ENCODE data around the gene SPDYE16.
"Not testable (repeated sequence)": the region's sequence is repeated elsewhere in the genome, so short reads cannot be mapped to it uniquely, and the experiment has no call there.

Gene SPDYE16

GRCh38 chr7:76497918-76498582 is 45.0 kb downstream of the SPDYE16 start:
- not testable (repeated sequence) for DNase-seq (ENCODE audit: low spot score)

DNA sequence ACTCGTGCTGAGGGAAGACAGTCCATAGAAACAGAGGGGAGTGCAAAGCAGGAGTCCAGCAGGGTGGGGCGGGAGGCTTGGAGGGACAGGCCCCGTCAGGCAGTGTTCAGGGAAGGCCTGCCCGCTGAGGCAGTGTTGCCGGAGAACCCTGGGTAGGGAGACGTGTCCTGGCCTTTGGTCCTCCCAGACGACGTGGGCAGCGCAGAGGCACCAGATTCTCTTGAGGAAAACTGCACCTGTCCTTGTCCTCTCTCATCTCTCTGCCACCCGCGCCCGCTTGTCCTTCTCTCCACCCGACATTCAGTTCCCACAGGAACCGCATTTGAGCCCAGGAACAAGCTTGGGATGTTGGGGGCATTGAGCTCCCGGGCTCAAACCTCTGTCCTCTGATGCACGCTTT is 47.4 kb downstream of the SPDYE16 start:
- not testable (repeated sequence) for DNase-seq (ENCODE audit: low spot score)

DNA sequence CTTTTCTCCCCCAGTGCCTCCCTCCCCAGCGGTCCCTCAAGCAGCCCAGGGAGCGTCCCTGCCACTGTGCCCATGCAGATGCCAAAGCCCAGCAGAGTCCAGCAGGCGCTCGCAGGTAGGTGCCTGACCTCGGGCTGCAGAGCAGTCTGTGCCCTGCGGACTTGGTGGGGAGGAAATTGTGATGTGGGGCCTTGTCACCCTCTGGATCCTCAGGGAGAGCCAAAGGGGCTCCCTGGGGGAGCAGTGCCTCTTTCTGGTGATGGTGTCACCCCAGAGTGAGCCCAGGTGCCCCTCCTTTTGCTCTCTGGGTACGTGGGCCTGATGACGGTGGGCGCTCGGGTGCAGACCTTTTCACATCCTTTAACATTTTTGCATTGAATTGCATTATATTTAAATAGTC is 51.0 kb downstream of the SPDYE16 start:
- not testable (repeated sequence) for DNase-seq (ENCODE audit: low spot score)

GRCh38 chr7:76487969-76488368 is 55.1 kb downstream of the SPDYE16 start:
- DNase-seq (ENCODE audit: low spot score): not testable (repeated sequence)

- DNase-seq (ENCODE audit: low spot score): not testable (repeated sequence)
Observed at GRCh38 chr7:76486618-76487017, 56.5 kb downstream of the SPDYE16 start.

- not testable (repeated sequence) for DNase-seq (ENCODE audit: low spot score)
Observed at GRCh38 chr7:76485822-76486610, 57.1 kb downstream of the SPDYE16 start.

- not testable (repeated sequence) for DNase-seq (ENCODE audit: low spot score)
Observed at GRCh38 chr7:76484456-76484855, 58.6 kb downstream of the SPDYE16 start.

DNA sequence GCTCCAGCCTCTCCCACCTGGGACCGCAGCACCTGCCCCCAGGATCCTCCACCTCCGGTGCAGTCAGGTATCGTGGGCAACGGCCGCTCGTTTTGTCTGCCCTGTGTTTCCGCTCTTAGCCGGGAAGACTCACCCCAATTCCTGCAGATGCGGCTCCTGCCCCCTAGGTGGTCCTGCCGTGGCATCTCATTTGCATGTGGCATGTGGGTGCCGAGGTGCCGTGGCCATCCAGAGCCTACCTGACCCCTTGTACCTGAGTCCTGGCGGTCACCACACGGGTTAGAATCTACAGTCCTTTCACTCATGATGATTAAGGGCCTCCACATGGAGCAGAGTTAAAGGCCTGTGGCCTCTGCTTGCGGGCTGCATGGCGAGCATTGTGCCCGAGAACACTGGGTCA is 60.0 kb downstream of the SPDYE16 start:
- not testable (repeated sequence) for DNase-seq (ENCODE audit: low spot score)

- DNase-seq (ENCODE audit: low spot score): not testable (repeated sequence)
Observed at GRCh38 chr7:76482660-76483059, 60.4 kb downstream of the SPDYE16 start.
